Dedifferentiated amniotic fluid mesenchymal stem cell (primary cell): Measurements from ENCODE around the gene SERPINB4.

Source experiments
- DNase-seq: peaks from one replicate; pipeline ENCODE4 v3.0.0-alpha.2; 2016; ENCODE audit errors: extremely low spot score

Gene SERPINB4

GRCh38 chr18:63627819-63628218 lies 16.2 kb downstream of the SERPINB4 start:
- no peak for DNase-seq

GRCh38 chr18:63626431-63626830 lies 17.6 kb downstream of the SERPINB4 start:
- DNase-seq, result no peak

DNA sequence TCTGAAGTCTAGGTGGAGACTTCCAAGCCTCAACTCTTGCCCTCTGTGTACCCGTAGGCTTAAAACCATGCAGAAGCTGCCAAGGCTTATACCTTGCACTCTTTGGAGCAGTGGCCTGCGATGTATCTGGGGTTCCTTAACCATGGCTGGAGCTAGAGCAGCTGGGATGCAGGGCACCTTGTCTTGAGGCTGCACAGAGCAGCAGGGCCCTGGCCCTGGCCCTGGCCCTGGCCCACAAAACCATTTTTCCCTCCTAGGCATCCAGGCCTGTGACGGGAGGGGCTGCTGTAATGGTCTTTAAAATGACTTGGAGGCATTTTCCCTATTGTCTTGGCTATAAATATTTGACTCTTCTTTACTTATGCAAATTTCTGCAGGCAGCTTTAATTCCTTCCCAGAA lies 19.2 kb downstream of the SERPINB4 start:
- no peak for DNase-seq

GRCh38 chr18:63619661-63620060 lies 24.4 kb downstream of the SERPINB4 start:
- DNase-seq, result no peak

- DNase-seq, result no peak
These were observed 26.2 kb downstream of the SERPINB4 start for GRCh38 chr18:63617915-63618234.

- DNase-seq, result no peak
These were observed 26.8 kb downstream of the SERPINB4 start for GRCh38 chr18:63617049-63617914.

GRCh38 chr18:63613420-63613819 lies 30.6 kb downstream of the SERPINB4 start:
- DNase-seq, result no peak

- peak; percentile 74 for DNase-seq
These were observed 37.5 kb downstream of the SERPINB4 start for GRCh38 chr18:63606526-63606925.

DNA sequence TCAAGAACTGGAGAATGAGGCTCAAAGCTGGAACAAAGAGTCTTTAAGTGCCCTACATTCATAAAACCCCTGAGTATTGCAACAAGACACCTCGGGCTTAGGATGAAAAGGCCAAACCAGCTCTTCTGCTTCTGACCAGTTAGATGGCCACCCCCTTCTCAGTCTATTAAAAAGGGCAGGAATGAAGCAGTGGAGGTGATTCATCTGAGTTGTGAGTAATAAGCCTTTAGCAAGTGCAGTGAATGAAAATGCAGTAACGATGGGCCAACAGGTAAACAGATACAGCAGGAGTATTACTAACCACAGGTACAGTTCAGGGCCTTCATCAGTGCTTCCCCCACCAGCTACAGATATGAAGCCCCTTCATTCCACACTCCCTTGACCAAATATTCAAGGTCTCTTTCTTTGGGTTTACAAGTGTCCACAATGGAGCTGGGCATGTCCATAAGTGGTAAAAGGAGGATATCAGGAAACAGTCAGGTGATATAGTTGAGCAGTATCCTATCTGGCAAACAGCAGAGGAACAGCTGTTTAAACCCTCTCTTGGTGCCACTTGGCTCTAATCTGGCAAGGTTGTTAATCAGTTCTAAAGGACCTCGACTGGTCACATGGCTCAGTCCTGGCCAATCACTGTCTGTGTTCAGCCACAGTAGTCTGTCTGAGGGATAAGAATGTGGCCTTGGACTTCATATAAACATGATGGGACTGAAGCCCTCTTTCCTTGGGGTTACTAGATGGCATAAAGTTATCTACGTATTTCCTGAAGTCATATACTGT lies 39.1 kb downstream of the SERPINB4 start:
- no peak for DNase-seq

DNA sequence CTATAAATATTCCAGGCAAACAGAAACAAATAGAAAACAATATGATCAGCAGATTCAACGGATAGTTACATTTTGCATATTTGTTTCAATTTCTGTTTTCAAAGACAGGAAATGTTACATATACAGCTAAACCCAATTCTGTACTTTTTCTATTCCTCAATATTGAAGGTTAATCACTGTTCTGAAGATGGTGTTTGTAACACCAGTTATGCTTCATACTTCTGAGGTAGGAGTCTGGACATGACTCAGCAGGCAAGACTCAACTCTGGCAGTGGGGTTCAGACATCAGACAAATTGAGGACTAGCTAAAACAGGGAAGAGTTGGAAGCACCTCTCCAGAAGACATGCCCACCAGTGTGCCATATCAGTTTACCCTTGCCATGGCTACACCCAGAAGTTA lies 40.3 kb downstream of the SERPINB4 start:
- no peak for DNase-seq

DNA sequence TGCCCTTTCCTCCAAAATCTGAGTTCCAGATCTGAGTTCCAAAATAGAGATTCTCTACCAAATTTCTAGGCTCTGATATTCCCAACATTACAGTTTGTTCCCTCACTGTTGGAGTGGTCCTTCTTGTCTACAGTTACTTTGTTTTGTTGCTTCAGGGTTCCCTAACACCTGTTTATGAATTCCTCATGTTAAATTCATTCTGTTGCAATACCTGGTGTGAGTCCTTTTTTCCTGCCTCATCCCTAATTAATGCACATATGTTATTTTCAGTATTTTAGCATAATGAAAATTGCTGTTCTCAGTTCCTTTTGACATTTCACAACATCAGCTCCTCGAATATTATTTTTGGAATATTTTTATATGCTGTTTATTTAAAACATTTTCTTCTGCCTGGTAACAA lies 40.7 kb downstream of the SERPINB4 start:
- no peak for DNase-seq

DNA sequence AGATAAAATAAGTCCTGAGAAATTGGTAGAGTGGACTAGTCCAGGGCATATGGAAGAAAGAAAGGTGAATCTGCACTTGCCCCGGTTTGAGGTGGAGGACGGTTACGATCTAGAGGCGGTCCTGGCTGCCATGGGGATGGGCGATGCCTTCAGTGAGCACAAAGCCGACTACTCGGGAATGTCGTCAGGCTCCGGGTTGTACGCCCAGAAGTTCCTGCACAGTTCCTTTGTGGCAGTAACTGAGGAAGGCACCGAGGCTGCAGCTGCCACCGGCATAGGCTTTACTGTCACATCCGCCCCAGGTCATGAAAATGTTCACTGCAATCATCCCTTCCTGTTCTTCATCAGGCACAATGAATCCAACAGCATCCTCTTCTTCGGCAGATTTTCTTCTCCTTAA lies 47.1 kb downstream of the SERPINB4 start:
- DNase-seq, result no peak

GRCh38 chr18:63592471-63592870 lies 51.6 kb downstream of the SERPINB4 start:
- no peak for DNase-seq

DNA sequence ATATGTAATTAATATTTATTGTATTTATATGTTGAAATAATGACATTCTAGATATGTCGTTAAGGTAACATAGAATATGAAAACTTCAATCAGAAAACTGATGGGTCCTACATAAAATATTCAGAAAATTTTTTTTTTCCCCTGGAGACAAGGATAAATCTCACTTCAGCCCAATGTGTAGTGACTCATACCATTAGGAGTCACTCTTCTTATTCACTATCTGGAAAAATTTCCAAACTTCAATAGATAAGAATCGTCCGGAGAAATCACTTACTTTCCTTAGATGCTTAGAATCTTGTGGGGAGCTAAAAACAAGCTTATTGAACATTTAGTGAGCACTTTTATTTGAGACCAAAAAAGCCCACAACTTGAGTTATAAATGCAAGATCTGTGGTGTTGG lies 52.3 kb downstream of the SERPINB4 start:
- no peak for DNase-seq

DNA sequence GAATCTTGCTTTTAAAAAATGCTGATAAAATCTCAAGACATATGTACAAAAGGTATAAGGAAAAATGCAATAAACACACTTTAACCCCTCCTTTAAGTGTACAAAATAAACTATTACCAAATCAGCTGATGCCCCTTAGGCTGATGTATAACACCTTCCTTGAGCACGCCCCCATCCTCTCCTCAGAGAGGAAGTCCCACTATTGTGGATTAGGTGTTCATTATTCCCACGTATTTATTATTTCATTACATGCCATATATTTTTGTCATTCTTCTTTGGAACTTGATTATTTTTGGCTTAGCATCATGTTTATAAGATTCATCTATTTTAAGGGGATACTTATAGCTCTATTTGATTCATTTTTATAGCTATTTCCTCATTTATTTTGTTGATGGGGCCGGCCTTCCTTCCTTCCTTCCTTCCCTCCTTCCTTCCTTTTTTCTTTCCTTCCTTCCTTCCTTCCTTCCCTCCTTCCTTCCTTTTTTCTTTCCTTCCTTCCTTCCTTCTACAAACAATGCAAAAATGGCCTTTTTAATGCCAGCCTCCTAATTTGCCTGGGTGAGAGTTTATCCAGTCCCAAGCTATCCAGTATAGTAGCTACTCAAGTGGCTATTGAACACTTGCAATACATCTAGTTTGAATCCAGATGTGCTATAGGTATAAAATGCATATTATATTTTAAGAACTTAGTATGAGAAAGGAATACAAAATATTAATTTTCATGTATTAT lies 52.9 kb downstream of the SERPINB4 start:
- no peak for DNase-seq

DNA sequence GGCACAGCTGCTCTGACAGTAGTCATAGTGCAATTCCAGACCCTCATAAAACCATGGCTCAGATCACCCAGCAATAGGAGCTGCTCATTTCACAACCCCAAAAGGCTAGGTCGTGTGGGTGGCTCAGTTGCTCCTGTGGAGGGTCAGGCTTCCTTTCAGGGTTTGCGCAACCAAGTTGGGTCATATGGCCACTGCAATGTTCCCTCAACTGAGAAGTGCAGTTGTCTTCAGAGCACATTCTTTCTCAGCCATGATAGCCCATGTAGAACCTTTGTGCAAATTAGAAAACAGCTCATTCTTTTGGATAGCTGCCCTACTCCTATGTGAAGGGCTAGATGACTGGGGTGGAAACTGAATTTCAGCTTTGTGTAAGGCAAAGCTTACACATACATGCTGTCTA lies 53.7 kb downstream of the SERPINB4 start:
- DNase-seq, result no peak

DNA sequence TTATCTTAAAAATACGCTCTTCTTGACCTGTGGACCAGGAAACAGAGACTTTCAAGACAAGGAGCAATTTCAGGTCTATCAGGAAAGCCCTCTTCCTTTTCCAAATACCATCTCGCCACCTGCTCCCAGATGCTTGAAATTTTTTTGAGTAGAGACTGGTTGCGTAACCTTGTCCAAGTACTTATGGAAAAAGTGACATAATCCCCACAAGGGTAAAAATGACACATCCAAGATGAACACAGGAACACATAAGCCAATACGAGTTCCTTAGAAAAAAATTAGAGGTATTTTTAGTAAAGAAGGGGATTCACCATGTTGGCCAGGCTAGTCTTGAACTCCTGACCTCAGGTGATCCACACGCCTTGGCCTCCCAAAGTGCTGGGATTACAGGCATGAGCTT lies 55.1 kb downstream of the SERPINB4 start:
- DNase-seq, result no peak
